Activated CD4-positive, alpha-beta memory T cell treated with anti-CD3 and anti-CD28 coated beads, Interleukin-2, amount 10 ng/mL, durations not matched to agents 7 days and 5 days (primary cell): ENCODE results near the gene TXLNG. TPM values are rescaled to one million over a fixed set of nuclear protein-coding genes. Genes with fewer than 3 reads are reported as not detected.

Source experiments
- total RNA-seq, 2 experiments: library from RNA; stranded (reverse); gene quantifications; one replicate each; pipeline ENCODE4 v1.2.3, GENCODE V29; 2021

Gene TXLNG
- total RNA-seq, 2 experiments from 2014 or later: 9.4 to 9.8 TPM

Other genes with a start within 250 kb of the TXLNG start
- not detected for gene S100G, start 136.3 kb upstream of the TXLNG start, total RNA-seq
- 1 to 10 TPM; 4.8 to 5.1 TPM for gene CTPS2, start 73.8 kb upstream of the TXLNG start, total RNA-seq
- 10 to 100 TPM; 16.4 to 19.2 TPM for gene SYAP1, start 66.9 kb upstream of the TXLNG start, total RNA-seq
- 100 to 1,000 TPM; 137 to 140 TPM for gene RBBP7, start 83.9 kb downstream of the TXLNG start, total RNA-seq
- gene REPS2, start 160.2 kb downstream of the TXLNG start, total RNA-seq: under 1 TPM; 0.10 TPM